ENCODE measurements around the gene COL24A1.
A peak's percentile ranks its signal among the peaks of the same experiment; 100 is the strongest.
"Not testable (repeated sequence)": the region's sequence is repeated elsewhere in the genome, so short reads cannot be mapped to it uniquely, and the experiment has no call there.

Gene COL24A1

GRCh38 chr1:85801520-85801919, 355.1 kb downstream of the COL24A1 start:
- no peak for DNase-seq (ENCODE audit: low spot score)

- no peak for DNase-seq (ENCODE audit: low spot score)
Measured at GRCh38 chr1:85799737-85800136, 356.8 kb downstream of the COL24A1 start.

- no peak for DNase-seq (ENCODE audit: low spot score)
Measured at GRCh38 chr1:85798419-85798818, 358.2 kb downstream of the COL24A1 start.

- not testable (repeated sequence) for DNase-seq (ENCODE audit: low spot score)
Measured at GRCh38 chr1:85777021-85777420, 379.6 kb downstream of the COL24A1 start.

GRCh38 chr1:85762804-85763203, 393.8 kb downstream of the COL24A1 start:
- no peak for DNase-seq (ENCODE audit: low spot score)

GRCh38 chr1:85756864-85757263, 399.7 kb downstream of the COL24A1 start:
- DNase-seq (ENCODE audit: low spot score), result no peak

- DNase-seq (ENCODE audit: low spot score), result no peak
Measured at GRCh38 chr1:85748120-85748519, 408.5 kb downstream of the COL24A1 start.

- DNase-seq (ENCODE audit: low spot score), result no peak
Measured at GRCh38 chr1:85746777-85747176, 409.8 kb downstream of the COL24A1 start.

- no peak for DNase-seq (ENCODE audit: low spot score)
Measured at GRCh38 chr1:85743814-85744213, 412.8 kb downstream of the COL24A1 start.

- DNase-seq (ENCODE audit: low spot score), result no peak
Measured at GRCh38 chr1:85734931-85735330, 421.6 kb downstream of the COL24A1 start.

GRCh38 chr1:85718678-85719340, 437.8 kb downstream of the COL24A1 start:
- no peak for DNase-seq (ENCODE audit: low spot score)

- DNase-seq (ENCODE audit: low spot score), result not testable (repeated sequence)
Measured at GRCh38 chr1:85714418-85715114, 442.0 kb downstream of the COL24A1 start.

GRCh38 chr1:85708829-85709227, 447.7 kb downstream of the COL24A1 start:
- DNase-seq (ENCODE audit: low spot score), result peak; percentile 18

GRCh38 chr1:85707990-85708828, 448.4 kb downstream of the COL24A1 start, which contains the start of gene ZNHIT6:
TSS of gene ZNHIT6 (minus strand) at chr1:85708433. CDS start at chr1:85708284, 149 bp downstream.
- DNase-seq (ENCODE audit: low spot score), result peak; percentile 66

- DNase-seq (ENCODE audit: low spot score), result no peak
Measured at GRCh38 chr1:85707267-85707989, 449.1 kb downstream of the COL24A1 start.

GRCh38 chr1:85705940-85706339, 450.6 kb downstream of the COL24A1 start:
- no peak for DNase-seq (ENCODE audit: low spot score)

GRCh38 chr1:85700422-85700821, 456.1 kb downstream of the COL24A1 start:
- DNase-seq (ENCODE audit: low spot score), result no peak

GRCh38 chr1:85697895-85698294, 458.7 kb downstream of the COL24A1 start:
- DNase-seq (ENCODE audit: low spot score), result no peak

- DNase-seq (ENCODE audit: low spot score), result no peak
Measured at GRCh38 chr1:85692730-85693314, 463.8 kb downstream of the COL24A1 start.

- no peak for DNase-seq (ENCODE audit: low spot score)
Measured at GRCh38 chr1:85689775-85690404, 466.7 kb downstream of the COL24A1 start.
